GM12873 (cell line): Measurements from ENCODE around the gene CAV1.

ENCODE experiments used
- CTCF ChIP-seq: IDR thresholded peaks from 2 replicates; pipeline ENCODE4 v1.5.1; 2012; ENCODE audit warnings: low read depth, mild to moderate bottlenecking, moderate library complexity, low read length, control low read depth; ENCODE audit not compliant: insufficient read depth; ENCODE audit errors: missing control alignments

CAV1 gene

GRCh38 chr7:116545411-116545993, 20.7 kb downstream of the CAV1 start:
- TF ChIP-seq CTCF, result no peak

DNA sequence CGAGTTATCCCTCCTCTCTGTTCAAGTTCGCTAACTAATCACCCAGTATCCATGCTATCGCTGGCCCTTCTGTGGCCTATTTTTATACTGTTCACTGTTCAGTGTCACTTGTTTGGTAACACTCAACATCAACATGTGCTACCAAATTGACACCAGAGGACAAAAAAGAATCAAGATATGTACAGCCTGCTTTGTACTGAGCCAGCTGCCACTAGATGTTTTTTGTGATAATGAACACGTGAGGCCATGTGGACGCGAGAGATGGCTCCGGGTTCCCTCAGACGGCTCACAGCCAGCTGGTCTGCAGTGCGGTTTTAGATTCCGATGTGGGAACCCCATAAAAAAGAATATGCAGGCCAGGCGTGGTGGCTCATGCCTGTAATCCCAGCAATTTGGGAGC, 21.2 kb downstream of the CAV1 start:
- no peak for TF ChIP-seq CTCF

GRCh38 chr7:116546916-116547315, 22.1 kb downstream of the CAV1 start:
- TF ChIP-seq CTCF, result no peak

- TF ChIP-seq CTCF, result no peak
Observed at GRCh38 chr7:116547347-116547746, 22.5 kb downstream of the CAV1 start.

GRCh38 chr7:116548506-116548905, 23.7 kb downstream of the CAV1 start:
- TF ChIP-seq CTCF, result no peak

GRCh38 chr7:116549370-116549769, 24.5 kb downstream of the CAV1 start:
- no peak for TF ChIP-seq CTCF

DNA sequence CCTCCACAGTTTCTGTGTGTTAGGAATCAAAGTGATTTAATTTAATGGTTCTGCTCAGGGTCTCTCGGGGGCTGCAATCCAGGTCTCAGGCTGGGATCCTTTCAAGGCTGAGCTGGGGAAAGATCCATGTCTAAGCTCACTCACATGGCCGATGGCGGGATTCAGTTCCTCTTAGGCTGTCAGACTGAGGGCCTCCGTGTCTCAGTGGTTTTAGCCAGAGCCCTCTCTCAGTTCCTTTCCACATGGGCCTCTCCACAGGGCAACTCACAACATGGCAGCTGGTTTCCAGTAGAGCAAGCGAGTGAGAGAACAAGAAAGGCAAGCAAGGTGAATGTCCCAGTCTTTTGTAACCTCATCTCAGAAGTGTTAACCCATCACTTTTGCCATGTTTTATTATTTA, 26.9 kb downstream of the CAV1 start:
- no peak for TF ChIP-seq CTCF

DNA sequence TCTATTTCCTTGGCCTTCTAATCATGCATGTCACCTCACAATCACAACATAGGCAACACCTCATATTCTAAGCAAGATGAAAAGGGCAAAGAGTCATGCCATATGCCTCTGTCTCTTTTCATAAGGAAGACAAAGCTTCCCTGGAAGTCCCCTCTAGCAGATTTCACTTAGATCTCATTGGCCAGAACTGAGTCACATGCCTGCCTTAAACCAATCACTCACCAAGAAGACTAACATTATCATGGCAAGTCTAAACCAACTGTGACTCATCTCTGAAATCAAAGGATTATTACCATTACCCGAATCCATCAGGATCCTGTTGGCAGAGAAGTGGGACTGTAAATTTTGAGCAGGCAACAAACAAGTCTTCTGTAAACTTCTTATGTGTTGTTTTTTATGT, 27.8 kb downstream of the CAV1 start:
- no peak for TF ChIP-seq CTCF
